ENCODE data around the gene TTLL4.

TTLL4 gene

DNA sequence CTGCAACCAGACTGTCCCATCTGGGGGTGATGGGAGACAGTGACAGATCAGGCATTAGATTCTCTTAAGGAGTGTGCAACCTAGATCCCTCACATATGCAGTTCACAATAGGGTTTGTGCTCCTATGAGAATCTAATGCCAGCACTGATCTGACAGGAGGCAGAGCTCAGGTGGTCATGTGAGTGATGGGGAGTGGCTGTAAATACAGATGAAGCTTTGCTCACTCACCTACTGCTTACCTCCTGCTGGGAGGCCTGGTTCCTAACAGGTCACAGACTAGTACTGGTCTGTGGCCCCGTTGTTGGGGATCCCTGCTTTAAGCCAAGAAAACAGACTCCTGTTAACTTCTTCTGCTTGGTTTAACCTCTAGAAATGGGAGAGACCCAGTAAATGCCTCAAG lies 74.5 kb downstream of the TTLL4 start:
- DNase-seq (no peak), ATAC-seq (no peak)

DNA sequence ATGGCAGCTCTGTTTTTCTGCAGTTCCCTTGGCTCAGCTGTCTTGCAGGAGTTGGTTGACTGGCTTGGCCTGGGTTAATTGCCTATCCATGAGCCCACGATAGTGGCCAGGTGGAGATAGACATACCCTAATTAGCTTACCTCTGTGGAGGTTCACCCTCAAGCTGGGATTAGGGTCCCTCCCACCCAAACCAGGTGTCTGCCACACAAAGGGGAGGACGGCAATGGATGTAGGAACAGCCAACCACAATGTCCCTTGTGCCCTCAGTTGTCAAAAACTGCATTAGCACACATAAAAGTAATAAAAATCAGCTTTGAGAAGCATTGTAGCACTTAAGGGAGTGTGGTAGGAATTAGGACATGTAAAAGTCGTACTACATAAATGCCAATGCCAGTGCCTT lies 75.5 kb downstream of the TTLL4 start:
- ATAC-seq (no peak), DNase-seq (no peak)

DNA sequence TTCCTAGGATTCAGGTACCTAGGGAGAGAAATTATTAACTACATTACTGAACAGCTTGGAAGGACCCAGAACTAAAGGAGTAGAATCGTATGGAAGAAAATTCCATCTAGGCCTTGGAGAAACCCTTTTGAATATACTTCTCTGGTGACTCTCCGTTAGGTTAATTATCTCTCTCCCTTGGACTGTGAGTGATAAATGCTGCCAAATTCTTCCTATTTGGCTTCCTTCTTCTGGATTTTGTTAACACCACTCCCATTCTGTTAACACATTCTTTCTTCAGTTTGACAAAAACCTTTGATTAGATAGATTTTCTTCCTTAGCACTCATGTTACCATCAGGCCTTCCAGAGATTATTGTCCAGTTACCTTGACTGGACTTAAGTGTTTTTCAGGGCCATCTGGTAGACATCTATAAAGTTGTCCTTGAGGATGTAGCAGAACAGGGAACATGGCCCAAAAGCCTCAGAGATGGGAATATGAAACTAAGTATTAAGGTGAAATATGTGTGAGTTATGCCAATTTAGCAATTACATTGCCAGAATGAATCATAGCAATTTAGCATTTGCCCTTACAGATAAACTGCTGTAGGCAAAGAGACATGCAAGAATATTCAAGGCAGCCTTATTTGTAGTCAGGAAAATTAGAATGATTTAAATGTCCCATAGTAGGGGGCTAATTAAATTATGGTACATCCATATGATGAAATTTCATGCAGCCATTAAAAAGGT lies 78.1 kb downstream of the TTLL4 start:
- no peak for ATAC-seq
- DNase-seq = no peak

DNA sequence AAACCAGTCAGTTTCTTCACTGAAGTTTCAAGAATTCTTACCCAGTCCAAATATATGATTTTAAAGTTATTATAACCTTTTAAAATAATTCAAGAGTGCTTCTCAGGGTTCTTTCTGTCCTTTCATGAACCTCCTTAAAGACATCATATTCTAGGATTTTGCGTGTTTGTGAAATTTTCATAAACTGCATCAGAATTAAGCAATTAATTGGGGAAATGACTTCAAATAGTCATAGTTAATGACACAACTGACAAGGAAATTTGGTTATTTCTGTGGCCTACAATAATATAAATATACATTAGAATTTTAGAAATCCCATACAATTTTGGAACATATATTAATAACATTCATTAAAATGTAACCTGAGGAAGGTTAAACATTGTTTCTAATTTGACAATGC lies 81.8 kb downstream of the TTLL4 start:
- no peak for ATAC-seq
- DNase-seq = no peak

DNA sequence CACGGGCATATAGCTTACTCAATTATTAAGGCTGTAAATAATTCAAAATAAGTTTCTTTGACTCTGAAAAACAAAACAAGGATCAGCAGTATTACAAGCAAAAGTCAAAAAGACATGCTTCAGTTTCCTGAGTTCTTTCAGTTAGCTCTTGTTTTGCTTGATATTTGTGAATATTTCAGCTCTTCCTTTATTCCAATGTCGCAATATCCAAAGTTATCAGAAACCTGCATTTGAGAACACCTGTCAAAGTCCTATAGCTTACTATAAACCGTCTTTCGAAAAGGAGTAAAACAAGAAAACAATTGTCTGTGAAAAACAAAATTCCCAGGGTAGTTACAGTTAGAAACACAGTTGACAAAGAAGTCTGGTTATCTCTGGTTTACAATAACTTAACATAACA lies 86.1 kb downstream of the TTLL4 start:
- no peak for DNase-seq
- no peak for ATAC-seq

DNA sequence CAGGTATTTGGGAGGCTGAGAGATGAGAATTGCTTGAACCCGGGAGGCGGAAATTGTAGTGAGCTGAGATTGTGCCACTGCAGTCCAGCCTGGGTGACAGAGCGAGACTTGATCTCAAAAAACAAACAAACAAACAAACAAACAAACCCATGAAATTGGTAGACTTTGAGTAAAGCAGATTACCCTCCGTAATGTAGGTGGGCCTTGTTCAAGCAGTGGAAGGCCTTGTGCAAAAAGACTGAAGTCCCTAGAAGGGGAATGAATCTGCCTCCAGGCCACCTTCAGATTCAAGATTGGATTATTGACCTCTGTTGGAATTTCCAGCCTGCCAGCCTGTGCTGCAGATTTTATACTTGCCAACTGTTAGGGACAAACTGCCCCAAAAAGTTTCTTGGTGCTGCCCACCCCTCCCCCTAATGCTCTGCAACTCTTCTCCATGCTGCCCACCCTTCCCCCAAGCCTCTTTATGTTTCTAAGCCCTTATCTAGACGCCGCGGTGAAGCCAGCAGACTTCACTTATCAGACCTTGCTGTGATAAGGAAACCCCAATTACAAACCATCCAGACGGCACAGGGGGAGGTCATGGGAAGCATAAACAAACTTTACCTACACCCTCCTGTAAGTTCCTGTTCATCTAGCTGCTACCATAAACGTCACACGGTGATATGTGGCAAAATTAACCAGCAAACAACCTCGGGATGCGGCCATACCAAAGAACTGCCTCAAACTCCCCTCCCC lies 88.3 kb downstream of the TTLL4 start:
- ATAC-seq (no peak), DNase-seq (no peak)

DNA sequence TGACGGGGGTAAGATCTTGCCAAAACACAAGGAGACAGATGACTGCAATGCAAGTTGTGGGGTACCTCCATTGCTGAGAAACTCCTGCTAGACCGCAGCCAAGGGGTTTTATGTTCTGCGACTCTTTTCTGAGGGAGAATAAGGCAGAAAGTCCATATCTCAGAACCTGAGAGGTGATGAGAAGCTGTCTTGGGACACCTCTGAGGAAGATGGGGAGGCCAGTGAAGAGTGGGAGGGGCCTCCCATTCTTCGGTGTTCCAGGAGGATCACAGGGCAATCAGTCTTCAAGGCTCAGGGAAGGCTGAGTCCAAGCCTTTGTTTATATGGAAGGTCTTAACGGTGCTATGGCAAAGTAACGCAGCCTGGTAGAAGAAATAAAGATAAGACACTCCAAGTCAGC lies 89.4 kb downstream of the TTLL4 start:
- DNase-seq (no peak), ATAC-seq (no peak)

DNA sequence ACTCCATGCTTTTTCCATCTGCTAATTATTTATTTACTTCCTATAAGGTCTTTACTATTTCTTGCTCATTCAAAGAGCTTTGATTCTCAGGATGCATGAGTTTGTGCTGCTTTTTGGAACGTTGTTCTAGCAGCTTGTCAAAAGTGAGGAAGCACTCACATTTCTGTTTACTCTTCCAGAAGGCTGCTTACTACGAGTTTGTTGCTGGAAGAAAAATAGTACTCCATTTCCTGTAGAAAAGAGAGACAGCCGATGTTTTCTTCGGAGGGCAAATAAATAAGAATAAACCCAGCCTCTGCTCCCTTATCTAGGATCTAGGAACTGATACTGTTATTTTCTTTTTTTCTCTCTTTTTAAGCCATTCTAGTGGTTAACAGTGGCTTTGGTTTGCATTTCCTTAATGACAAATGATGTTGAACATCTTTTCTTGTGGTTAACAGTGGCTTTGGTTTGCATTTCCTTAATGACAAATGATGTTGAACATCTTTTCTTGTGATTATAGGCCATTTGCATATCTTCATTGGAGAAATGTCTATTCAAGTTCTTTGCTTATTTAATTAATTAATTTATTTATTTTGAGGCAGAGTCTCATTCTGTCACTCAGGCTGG lies 91.9 kb downstream of the TTLL4 start:
- no peak for ATAC-seq
- DNase-seq = no peak

DNA sequence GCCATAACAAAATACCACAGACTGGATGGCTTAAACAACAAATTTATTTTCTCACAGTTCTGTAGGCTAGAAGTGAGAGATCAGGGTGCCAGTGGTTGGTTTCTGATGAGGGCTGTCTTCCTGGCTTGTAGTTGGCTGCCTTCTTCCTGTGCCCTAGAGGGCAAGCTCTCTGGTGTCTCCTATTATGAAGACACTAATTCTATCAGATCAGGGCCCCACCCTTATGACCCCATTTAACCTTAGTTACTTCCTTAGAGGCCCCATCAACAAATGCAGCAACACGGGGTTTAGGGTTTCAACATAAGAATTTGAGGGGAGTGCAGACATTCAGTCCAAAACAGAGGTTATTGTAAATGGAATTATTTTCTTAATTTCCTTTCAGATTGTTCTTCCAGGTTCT lies 94.2 kb downstream of the TTLL4 start:
- DNase-seq (no peak), ATAC-seq (no peak)

Measured in stimulated activated naive CD8-positive, alpha-beta T cell treated with anti-CD3 and anti-CD28 coated beads, Interleukin-15, Interleukin-2, amounts not matched to agents 100 U/mL and 50 U/mL, for 24 hours (primary cell).